DMS53 treated with DMSO at 0.1 percent for 48 hours (cell line): Measurements from ENCODE around the gene ANKRD13A.
A peak's percentile ranks its signal among the peaks of the same experiment; 100 is the strongest.
"Not testable (repeated sequence)": the region's sequence is repeated elsewhere in the genome, so short reads cannot be mapped to it uniquely, and the experiment has no call there.

Experiments used
- DNase-seq: peaks from one replicate; lab custom pipeline; 2025; ENCODE audit not compliant: unreplicated experiment; lab: John Stamatoyannopoulos, UW

ANKRD13A gene

GRCh38 chr12:110006115-110006514, 6.9 kb downstream of the ANKRD13A start:
- DNase-seq = no peak

GRCh38 chr12:110007881-110008280, 8.7 kb downstream of the ANKRD13A start:
- DNase-seq = no peak

GRCh38 chr12:110008681-110009398, 9.6 kb downstream of the ANKRD13A start:
- not testable (repeated sequence) for DNase-seq

- no peak for DNase-seq
Observed at GRCh38 chr12:110010853-110011723, 11.9 kb downstream of the ANKRD13A start.

GRCh38 chr12:110012137-110012536, 12.9 kb downstream of the ANKRD13A start:
- DNase-seq = no peak

GRCh38 chr12:110012659-110013058, 13.4 kb downstream of the ANKRD13A start:
- DNase-seq = no peak

GRCh38 chr12:110015132-110015531, 15.9 kb downstream of the ANKRD13A start:
- no peak for DNase-seq

GRCh38 chr12:110020956-110021355, 21.7 kb downstream of the ANKRD13A start:
- DNase-seq = no peak

- no peak for DNase-seq
Observed at GRCh38 chr12:110023059-110023980, 24.1 kb downstream of the ANKRD13A start.

GRCh38 chr12:110024051-110024450, 24.8 kb downstream of the ANKRD13A start:
- DNase-seq = no peak

GRCh38 chr12:110028323-110028722, 29.1 kb downstream of the ANKRD13A start:
- DNase-seq = no peak

- DNase-seq = no peak
Observed at GRCh38 chr12:110029290-110029815, 30.1 kb downstream of the ANKRD13A start.

GRCh38 chr12:110033888-110034287, 34.7 kb downstream of the ANKRD13A start:
- no peak for DNase-seq

- no peak for DNase-seq
Observed at GRCh38 chr12:110035534-110036104, 36.4 kb downstream of the ANKRD13A start.

- no peak for DNase-seq
Observed at GRCh38 chr12:110037315-110037714, 38.1 kb downstream of the ANKRD13A start.

GRCh38 chr12:110038741-110039084, 39.5 kb downstream of the ANKRD13A start:
- no peak for DNase-seq

- peak; percentile 97 for DNase-seq
Observed at GRCh38 chr12:110039085-110039807, 40.0 kb downstream of the ANKRD13A start.

- DNase-seq = peak; percentile 98
Observed at GRCh38 chr12:110042264-110042663, 43.0 kb downstream of the ANKRD13A start.

- DNase-seq = no peak
Observed at GRCh38 chr12:110046451-110047187, 47.4 kb downstream of the ANKRD13A start.
